Ascending aorta (tissue), 2 donors: ENCODE results near the gene ELMO1. TPM values are rescaled to one million over a fixed set of nuclear protein-coding genes. Genes with fewer than 3 reads are reported as not detected.

Source experiments
- DNase-seq, 2 donors: peaks; one replicate each; pipeline ENCODE4 v3.0.0-alpha.2; 2019; ENCODE audit warnings: low spot score in 2 of 2
- H3K27ac ChIP-seq, 2 donors: fragments of 200-600 bp; sonication (generic); one replicate each; pipeline ENCODE4 v1.5.1; 2016 to 2017; ENCODE audit warnings: mild to moderate bottlenecking in 1 of 2
- H3K27me3 ChIP-seq: fragments of 200-600 bp; sonication (generic); one replicate; pipeline ENCODE4 v1.5.1; 2017
- H3K36me3 ChIP-seq, 2 donors: fragments of 200-600 bp; sonication (generic); one replicate each; pipeline ENCODE4 v1.5.1; 2016
- H3K4me1 ChIP-seq, 2 donors: fragments of 200-600 bp; sonication (generic); one replicate each; pipeline ENCODE4 v1.5.1; 2016 to 2017; ENCODE audit warnings: mild to moderate bottlenecking in 1 of 2
- H3K4me3 ChIP-seq, 2 donors: fragments of 200-600 bp; sonication (generic); one replicate each; pipeline ENCODE4 v1.5.1; 2016 to 2017; ENCODE audit warnings: mild to moderate bottlenecking in 1 of 2
- H3K9me3 ChIP-seq, 2 donors: fragments of 200-600 bp; sonication (generic); one replicate each; pipeline ENCODE4 v1.5.1; 2016
- CTCF ChIP-seq, 3 experiments: fragments of 200-600 bp in 2 of 3; fragments of 450-650 bp in 1 of 3; sonication (generic) in 2 of 3; IDR thresholded peaks; one replicate each; pipeline ENCODE4 v1.5.1; 2016 to 2019; ENCODE audit warnings: antibody characterized with exemption in 3 of 3, mild to moderate bottlenecking in 1 of 3, moderate library complexity in 1 of 3
- intact Hi-C: fragments of 100-400 bp; cut with DNase I; formaldehyde crosslinking; loops from one replicate; pipeline ENCODE4 v1.15.1; 2023
- total RNA-seq: library from RNA; depleted of rRNA; stranded (reverse); fragments of >200 nt; gene quantifications from one replicate; pipeline ENCODE4 v1.1.0, GENCODE V29; 2016

ELMO1 gene
- total RNA-seq, 1 donor from 2014 or later = 40.8 TPM

- Histone ChIP-seq H3K36me3 (no peaks in the 10 kb centered on the region), H3K9me3 (no peaks in the 10 kb centered on the region), H3K4me1 (no peaks in the 10 kb centered on the region), H3K4me3 (no peak overlapping the region), H3K27me3 (no peaks in the 10 kb centered on the region), H3K27ac (no peak overlapping the region)
- intact Hi-C loops = loop anchor here (5.0 kb wide), 1 partner anchor 211 kb away; no protein-coding TSS in a partner anchor
- no peak for DNase-seq
- no peak for TF ChIP-seq CTCF (IDR thresholded peaks at IDR 0.05)
Observed at GRCh38 chr7:36986511-36986933, 462.1 kb downstream of the ELMO1 start.

GRCh38 chr7:36985866-36986400, 462.7 kb downstream of the ELMO1 start:
- no peak for TF ChIP-seq CTCF (IDR thresholded peaks at IDR 0.05)
- Histone ChIP-seq H3K36me3 (no peaks in the 10 kb centered on the region), H3K4me1 (no peaks in the 10 kb centered on the region), H3K27ac (no peak overlapping the region), H3K9me3 (no peaks in the 10 kb centered on the region), H3K27me3 (no peaks in the 10 kb centered on the region), H3K4me3 (no peak overlapping the region)
- DNase-seq = no peak
- intact Hi-C loops = loop anchor here (5.0 kb wide), 1 partner anchor 211 kb away; no protein-coding TSS in a partner anchor

GRCh38 chr7:36985316-36985715, 463.3 kb downstream of the ELMO1 start:
- TF ChIP-seq CTCF (IDR thresholded peaks at IDR 0.05) = no peak
- Histone ChIP-seq H3K27me3 (no peaks in the 10 kb centered on the region), H3K27ac (no peak overlapping the region), H3K36me3 (no peaks in the 10 kb centered on the region), H3K4me1 (no peaks in the 10 kb centered on the region), H3K4me3 (no peak overlapping the region), H3K9me3 (no peaks in the 10 kb centered on the region)
- no peak for DNase-seq
- intact Hi-C loops = loop anchor here (5.0 kb wide), 1 partner anchor 212 kb away; no protein-coding TSS in a partner anchor

GRCh38 chr7:36984710-36985312, 463.9 kb downstream of the ELMO1 start:
- DNase-seq = no peak
- H3K9me3 ChIP-seq = no peaks in the 10 kb centered on the region
- H3K36me3 ChIP-seq = no peaks in the 10 kb centered on the region
- intact Hi-C loops = loop anchor here (5.0 kb wide), 1 partner anchor 212 kb away; no protein-coding TSS in a partner anchor
- no peak overlapping the region for H3K27ac ChIP-seq
- H3K4me1 ChIP-seq = no peaks in the 10 kb centered on the region
- H3K27me3 ChIP-seq = no peaks in the 10 kb centered on the region
- TF ChIP-seq CTCF (IDR thresholded peaks at IDR 0.05) = no peak
- no peak overlapping the region for H3K4me3 ChIP-seq

GRCh38 chr7:36984041-36984521, 464.6 kb downstream of the ELMO1 start:
- Histone ChIP-seq H3K27ac (no peak overlapping the region), H3K4me3 (no peak overlapping the region), H3K9me3 (no peaks in the 10 kb centered on the region), H3K27me3 (no peaks in the 10 kb centered on the region), H3K36me3 (no peaks in the 10 kb centered on the region), H3K4me1 (no peaks in the 10 kb centered on the region)
- DNase-seq = no peak
- TF ChIP-seq CTCF (IDR thresholded peaks at IDR 0.05) = no peak
- intact Hi-C loops = no loop called here
